CD4-positive, alpha-beta T cell treated with Interleukin-6 for 4 hours (primary cell): ENCODE data around the gene FAM135A.

Experiments
- DNase-seq: peaks from one replicate; pipeline ENCODE4 v3.0.0-alpha.2; 2020; ENCODE audit warnings: mixed read lengths

FAM135A gene

DNA sequence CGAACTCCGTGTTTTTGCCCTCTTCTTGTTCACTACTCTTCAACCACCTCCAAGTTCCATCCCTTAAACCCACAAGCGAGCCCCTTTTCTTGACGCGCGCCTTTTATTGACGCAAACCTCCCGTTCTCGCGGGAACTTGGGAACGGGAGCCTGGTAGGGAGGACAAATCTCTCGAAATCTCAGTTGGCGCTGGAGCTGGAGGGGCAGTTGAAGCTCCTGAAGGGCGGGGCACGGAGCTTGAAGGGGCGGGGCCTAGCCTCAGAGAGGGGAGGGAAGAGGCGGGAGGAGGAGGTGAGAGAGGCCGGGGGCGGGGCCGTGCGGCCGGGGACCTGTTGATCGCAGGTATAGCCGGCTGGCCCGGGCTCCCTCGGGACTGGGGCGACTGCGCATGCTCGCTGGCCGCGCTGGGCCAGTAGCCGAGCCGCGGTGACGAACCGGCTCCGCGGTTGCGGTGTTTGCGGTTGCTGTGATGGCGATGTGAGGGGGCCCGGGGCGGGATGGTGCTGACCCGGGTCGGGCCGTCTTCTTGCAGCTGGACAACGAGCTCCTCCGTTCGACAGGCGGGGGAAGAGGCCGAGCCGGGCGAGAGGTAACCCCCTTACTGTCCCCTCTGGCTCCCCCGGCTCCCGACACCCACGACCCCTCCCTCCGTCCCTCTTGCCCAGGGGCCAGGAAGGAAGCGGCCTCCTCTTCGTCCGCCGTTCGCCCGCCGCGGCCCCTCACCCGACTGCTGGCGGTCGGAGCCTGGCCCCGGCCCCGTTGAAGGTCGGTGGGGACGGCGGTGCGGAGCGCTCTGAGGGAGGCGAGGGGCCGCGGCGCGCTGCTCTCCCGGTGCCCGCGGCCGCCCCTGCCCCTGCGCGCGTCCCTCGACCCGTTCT, at the start of gene FAM135A:
FAM135A (plus strand) TSS at position 395 of the 878 bp plus-strand sequence. CDS start 14,835 bp downstream, outside the sequence.
- DNase-seq, result peak; percentile 97

DNA sequence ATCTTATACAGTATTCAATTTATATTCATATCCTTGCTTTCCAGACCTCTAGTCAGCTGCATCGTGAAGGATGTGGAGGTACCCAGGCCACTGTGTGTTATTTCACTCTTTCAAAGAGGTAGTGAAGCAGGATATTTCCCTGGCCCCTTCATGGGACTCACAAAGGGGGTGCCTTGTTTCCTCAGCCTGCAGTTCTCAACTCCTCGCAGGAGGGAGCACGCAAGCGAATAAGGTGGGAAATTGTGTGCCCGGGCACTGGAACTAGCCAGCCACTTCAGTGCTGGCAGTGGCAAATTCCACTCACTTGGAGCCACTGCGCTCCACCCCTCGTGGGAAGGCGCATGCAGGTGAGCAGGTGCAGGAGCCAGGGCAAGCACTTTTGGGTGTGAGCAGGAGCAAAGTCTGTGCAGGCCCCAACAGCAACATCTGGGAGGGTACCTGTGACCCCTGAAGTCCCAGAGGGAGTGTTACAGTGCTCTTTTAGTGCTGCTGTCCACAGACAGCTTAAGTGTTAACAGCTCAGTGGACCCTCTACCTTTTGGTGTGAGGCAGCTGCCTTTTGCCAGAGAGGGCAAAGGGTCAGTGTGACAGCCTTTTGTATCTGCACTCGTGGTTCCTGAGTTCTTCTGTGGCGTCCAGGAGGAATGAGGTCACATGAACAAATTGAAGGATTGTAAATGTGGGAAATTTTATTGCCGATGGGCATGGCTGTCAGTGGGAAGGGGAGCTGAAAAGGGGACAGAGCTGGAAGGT, 49.4 kb upstream of the FAM135A start:
- no peak for DNase-seq

DNA sequence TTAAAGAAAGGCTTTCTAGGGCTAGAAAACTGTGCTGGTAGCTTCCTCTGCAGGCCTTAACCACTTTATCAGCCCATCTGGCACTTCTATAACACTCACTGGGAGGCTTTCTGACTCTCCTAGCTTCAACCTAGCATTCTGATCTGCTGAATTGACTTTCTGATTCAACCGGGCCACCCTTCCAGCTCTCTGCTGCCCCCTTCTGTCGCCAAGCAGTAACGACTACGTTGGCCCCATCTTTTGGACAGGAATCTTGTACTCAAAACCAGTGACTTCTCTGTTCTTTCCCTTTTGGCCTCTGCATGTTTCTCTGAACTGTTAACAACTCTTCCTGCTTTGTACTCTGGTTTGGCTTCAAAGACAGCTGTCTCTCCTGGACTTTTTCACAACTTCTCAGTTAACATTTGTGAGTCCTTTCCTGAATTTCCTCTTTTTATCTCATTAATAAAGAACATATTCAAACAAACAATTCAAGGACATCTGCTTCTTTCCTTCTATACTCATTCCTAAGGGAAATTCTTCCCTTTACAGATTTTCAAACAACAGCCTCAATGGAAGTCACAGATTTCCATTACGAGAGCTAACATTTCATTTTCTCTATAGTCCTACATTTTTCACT, 43.9 kb upstream of the FAM135A start:
- peak; percentile 66 for DNase-seq

DNA sequence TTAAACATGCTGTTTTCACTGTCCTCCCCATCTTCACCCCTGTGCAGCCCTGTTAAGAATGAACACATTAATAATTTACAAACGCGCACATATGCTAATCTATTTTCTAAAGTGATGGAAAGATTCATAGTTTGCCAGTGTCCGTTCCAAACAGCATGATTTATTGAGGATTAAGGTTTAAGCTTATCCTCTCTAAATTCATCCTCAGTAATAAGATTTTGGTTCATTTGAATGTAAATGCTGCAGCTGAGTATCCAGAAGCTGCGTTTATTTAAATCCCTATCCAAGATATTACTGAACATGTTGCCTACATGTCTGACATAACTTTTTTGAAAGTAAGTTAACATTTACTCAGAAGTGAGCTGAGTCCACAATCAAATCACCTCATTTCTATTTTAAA, 42.8 kb upstream of the FAM135A start:
- DNase-seq, result no peak

DNA sequence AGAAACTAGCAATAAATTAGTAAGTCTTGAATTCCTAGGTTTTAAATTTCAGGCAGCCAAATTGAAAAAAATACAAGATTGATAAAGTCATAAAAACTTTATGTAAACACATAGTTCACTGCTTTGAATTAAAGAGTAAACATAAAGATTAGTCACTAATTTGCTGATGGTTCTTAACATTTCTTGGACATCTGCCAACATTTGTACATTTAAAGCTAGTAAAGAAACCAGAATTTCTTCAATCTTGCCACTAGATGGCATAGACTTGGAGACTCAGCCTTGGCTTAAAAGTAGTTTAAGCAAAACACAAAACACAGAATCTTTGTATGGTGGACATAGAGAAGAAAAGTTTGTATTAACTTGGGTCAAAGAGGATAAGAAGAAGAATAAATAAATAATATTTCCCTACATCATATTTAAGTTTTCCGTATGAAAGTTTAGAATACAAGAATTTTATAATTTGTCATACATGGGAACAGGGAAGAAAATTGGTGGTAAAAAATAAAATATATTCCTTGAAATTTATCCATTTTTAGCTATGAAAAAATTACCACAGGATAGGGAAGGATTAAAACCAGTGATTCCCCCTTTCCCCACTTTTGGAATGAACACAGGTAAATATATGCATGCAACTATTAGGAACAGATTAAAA, 41.7 kb upstream of the FAM135A start:
- DNase-seq, result no peak

DNA sequence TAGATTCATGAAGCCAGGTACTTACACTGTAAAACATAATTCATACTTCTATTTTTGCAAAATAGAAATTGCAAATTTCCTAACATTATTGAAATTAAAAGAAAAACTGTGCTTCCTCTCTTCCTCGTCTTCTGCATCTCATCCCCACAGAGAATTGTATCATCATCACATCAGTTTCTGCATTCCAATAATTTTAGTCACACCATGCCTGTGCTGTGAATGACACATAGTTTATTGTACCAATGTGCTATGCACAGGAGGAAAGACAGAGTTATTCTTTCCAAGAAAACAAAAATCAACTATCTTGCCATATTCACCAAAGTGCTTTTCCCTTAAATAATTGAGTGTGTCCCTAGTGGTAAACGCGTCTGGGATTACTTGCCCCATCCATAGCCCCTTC, 38.1 kb upstream of the FAM135A start:
- DNase-seq, result no peak

DNA sequence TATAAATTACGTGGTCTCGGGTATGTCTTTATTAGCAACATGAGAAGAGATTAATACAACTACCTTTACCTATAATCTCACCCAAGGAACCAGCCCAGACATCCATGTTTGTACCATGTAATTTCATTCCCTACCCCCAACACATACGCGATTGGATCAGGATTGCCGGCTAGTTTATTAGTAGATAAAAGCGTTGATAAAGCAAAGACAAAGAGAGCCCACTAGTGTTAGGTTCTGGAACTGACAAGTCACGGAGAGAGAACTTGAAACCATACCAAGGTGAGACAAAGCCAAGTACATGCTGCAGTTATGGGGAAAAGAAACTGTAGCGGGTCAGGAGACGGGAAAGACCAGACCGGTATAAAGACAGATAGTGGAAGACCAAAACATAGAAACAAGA, 37.4 kb upstream of the FAM135A start:
- DNase-seq, result no peak

DNA sequence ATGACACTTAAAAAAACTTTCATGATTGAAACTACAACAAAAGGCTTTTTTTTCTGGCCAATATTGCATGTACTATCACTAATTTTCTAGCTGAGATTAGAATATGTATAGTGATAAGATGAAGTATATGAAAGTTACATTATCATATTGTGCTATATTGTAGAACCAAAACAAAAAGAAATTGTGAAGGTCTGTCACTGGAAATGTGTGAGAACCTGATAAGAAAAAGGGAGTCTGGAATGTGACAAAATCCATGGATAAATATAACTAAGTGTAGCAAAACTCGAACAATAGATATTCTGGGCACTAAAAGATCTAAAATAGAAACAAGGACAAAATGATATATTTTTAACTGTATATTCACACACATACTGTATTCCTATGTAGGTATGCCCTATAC, 36.7 kb upstream of the FAM135A start:
- no peak for DNase-seq

DNA sequence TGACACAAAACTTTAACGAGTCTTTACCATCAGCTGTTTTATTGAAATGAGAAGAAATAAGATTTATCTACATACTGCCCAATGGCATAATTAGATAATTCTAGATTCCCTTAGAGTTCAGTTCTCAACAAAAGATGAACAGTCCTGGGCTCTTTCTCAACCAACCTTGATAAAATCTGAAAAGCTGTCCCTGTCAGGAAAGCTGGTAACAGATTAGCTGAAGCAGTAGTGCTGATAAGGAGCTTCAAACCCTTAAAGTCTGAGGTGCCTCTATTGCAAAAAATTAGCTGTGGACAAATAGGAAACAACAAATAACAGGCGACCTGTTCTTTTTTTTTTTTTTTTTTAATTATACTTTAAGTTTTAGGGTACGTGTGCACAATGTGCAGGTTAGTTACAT, 35.9 kb upstream of the FAM135A start:
- DNase-seq, result no peak

DNA sequence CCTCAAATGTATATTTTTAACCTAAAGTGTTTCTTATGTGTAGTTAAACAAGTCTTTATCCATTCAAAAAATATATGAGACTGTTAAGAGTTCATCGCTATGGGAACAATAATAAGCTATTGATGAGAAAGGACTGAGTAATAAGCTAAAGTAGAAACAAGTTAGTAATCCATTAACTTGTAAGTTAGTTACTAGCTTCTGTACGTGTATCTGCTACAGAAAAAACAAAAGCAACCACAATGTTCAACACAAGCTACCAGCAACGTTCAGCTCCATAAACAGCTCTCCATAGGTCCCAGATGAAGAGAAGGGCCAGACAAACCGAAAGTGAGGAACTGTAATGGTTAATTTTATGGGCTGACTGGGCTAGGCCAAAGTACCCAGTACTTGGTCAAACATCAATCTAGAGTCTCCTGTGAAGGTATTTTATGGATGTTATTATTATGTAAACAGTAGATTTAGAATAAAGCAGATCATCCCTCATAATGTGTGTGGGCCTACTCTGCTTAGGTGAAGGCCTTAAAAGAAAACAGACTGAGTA, 33.8 kb upstream of the FAM135A start:
- DNase-seq, result no peak

DNA sequence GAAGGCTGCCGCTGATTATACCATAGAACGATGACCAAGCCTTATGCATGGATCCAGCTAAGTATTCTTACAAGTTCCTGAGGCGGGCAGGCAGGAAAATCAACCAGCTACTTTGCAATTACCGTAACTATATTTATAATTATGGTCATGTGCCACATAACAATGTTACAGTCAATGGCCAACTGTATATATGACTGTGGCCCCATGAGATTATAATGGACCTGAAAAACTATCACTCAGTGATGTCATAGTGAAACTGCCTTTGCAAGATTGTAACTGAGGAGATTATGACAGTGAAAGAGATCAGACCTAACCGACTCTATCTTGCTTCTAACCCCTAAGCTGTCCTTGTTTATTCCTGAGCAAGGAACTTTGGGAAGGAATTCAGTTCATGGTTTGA, 33.1 kb upstream of the FAM135A start:
- no peak for DNase-seq

DNA sequence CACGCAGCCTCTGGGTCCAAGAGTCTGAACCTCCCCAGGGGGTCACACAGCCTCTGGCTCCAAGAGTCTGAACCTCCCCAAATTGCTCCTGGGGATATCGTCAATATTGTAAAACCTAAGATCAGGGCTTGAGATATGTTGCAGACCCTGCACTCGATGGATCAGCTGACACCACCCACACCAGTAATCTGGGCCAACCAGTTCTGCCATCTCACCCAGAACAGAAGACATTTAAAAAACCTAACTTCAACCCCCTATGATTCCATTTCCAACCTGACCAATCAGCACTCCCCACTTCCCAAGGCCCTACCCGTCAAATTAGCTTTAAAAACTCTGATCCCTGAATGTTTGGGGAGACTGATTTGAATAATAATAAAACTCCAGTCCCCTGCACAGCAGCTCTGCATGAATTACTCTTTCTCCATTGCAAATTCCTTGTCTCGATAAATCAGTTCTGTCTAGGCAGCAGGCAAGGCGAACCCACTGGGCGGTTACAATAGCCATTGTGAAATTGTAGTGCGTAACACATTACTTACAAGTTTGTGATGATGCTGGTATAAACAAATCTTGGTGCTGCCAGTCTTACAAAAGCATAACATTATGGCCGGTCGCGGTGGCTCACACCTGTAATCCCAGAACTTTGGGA, 32.4 kb upstream of the FAM135A start:
- no peak for DNase-seq

DNA sequence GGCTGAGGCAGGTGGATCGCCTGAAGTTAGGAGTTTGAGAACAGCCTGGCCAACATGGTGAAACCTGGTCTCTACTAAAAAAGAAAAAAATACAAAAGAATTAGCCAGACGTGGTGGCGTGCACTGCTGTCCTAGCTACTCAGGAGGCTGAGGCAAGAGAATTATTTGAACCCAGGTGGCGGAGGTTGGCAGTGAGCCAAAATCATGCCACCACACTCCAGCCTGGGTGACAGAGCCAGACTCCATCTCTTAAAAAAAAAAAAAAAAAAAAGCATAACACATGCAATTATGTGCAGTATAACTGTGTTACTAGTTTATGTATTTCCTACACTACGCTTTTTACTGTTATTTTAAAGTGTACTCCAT, 31.9 kb upstream of the FAM135A start:
- DNase-seq, result no peak

DNA sequence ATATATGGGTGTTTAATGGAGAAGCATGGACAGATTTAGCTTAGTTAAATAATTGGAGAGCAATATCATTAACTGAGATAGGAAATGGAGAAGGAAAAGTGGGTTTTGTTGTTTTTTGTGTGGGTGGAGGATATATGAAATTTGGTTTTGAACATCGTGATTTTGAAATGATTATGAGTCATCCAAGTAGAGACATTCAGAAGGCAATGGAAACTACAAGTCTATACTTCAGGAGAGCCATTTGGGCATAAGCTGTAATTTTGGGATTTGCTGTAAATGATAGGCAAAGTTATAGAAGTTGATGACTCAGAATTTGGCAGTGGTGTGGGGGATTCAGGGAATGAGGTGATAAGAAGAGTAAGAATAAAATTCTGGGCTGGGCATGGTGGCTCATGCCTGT, 27.4 kb upstream of the FAM135A start:
- DNase-seq, result no peak

DNA sequence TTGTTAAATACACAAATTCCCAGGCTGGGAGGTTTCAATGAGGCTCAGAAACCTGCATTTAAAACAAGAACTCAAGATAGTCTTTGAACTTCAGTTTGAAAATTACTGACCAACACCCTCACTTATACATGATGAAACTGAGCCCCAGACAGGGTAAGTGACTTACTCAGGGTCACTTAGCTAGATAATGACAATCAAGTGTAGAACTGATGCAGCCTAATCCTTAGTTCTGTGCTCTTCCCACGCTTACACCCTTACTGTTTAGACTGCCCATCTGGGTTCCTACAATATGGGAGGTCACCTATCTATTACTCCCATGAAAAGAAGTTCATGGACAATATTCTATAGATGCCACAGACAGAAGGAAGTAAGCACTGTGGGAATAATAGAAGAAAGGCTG, 24.5 kb upstream of the FAM135A start:
- DNase-seq, result no peak

DNA sequence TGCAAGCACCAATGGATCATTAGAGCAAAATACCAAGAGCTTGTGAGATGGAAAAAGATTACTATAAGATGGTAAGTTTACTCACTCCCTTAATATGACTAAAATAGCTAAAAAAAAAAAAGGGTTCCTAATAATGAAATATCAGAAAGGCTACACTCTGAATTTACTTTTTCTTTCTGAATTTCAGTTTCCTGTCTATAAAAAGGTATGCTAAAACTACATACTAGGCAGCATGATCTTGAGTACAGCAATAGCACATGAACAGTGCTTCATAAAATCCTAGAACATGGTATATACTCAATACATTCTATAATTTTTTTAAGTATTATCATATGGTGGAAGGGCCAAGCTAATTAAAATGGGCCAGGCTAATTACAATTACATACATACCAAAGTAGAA, 24.0 kb upstream of the FAM135A start:
- DNase-seq, result no peak

DNA sequence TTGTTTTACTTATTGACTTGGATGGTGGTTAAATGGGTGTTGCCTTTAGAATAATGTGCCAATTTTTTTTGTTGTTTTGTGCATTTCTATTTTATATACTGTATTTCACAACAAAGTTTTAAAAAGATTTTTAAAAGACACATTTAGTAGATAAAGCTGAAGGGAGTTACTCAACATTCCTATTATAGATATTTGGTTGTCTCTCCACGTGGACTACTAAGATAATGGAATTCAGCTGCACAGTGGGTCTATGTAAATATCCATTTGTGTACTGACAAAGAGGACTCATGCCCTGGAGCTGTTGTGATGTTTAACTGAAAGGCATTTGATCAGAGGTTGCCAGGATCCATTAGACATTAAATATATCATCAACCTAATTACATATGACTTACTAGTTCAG, 23.2 kb upstream of the FAM135A start:
- no peak for DNase-seq

DNA sequence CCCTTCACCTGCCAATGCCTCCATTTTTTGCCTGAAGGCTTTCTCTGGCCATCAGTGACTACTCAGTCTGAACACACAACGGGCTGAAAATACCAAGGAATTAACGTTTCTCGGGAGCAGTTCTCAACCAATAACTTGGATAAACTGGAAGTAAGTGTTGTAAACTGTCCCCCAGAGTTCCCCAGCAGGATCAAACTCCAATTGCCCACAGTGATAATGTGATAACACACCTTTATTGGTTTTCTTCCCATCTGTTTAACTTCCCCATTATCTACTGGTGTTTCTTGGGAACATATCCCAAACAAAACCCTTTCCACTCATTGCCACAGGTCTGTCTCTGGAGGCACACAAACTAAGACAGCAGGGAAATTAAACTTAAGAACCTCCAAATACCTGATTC, 21.8 kb upstream of the FAM135A start:
- no peak for DNase-seq

DNA sequence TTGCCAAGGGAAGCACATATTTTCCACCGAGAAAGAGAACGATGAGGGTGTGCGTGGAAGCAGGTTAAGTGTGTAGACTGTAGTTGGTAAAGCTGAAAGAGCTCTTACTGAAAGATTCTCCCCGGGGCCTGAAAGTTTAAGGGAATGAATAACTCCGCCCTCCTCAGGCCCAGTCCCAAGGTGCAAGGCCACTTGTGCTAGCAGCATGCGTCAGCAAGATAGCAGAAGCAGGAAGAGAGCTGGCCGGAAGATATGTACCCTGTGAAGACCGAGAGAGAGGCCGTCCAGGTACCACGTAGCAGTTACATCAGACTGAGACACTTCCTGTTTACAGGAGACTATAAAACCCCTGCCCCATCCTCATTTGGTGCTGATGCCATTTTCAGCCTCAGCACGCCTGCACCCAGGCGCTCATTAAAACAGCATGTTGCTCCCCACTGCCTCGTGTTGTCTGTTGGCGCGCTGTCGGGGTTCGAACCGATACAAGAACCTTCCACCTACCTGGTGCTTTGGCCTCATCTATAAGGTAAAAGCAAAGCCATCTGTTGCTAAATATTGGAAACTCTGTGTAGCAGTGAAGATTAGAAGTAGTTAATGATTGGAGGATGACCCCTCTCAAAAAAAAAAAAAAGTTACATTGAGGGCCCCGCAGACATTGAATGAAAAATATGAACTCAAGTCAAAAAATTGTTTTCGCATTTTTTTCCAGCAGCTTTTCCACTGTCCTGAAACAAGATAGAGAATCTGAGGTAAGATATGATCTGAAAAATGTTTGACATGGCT, 18.6 kb upstream of the FAM135A start:
- DNase-seq, result no peak

DNA sequence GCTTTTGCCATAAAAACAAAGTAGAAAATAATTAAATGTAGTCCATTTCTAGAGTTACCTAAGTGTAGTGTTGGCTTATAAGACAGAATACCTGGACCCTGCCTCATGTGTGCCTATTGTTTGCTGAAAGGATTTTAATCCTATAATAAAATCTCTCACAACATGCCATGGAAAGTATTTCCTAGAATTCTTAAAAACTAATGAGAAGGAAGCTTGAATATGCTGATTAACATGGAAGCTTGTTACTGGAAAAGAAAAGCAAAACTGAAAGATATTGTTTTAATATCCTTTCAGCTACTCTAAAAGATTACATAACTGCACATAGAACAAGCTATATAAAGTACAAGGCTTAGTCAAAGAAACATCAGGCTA, 18.0 kb upstream of the FAM135A start:
- no peak for DNase-seq

DNA sequence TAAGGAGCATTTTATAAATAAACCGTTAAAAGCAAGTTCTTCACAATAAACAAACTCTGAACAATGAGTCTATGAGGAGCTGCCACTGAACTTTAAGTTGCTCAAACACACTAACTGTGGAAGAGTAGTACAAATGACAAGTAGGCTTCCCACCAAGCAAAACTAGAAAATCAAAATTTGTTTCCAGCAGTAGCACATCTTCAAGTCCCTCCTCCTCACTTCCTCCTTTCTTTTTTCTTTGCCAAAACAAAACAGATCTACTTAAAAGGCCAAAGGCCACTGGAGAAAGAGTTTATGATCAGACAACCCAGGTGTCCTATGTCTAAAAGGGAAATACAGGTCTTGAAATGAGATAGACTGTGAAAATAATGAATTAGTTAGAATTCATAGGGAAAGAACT, 17.1 kb upstream of the FAM135A start:
- DNase-seq, result no peak
